GM19397 (cell line): ENCODE results near the gene UQCC3.
"Not testable (repeated sequence)": the region's sequence is repeated elsewhere in the genome, so short reads cannot be mapped to it uniquely, and the experiment has no call there.

Source experiments
- ATAC-seq: cut with Tn5 transposase; IDR thresholded peaks from one replicate; pipeline ENCODE4 v1.9.1; 2021; ENCODE audit warnings: mild to moderate bottlenecking, moderate library complexity; ENCODE audit not compliant: unreplicated experiment

UQCC3 gene, protein sequence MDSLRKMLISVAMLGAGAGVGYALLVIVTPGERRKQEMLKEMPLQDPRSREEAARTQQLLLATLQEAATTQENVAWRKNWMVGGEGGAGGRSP

GRCh38 chr11:62671608-62672389, at the start of gene UQCC3, which contains the start of gene LBHD1:
Gene UQCC3, plus strand, starts transcription at chr11:62671673. Its CDS starts 73 bp downstream, at chr11:62671746.
Gene LBHD1, minus strand, starts transcription at chr11:62672267. Its CDS starts 2,236 bp downstream, at chr11:62670031.
- ATAC-seq = no peak

DNA sequence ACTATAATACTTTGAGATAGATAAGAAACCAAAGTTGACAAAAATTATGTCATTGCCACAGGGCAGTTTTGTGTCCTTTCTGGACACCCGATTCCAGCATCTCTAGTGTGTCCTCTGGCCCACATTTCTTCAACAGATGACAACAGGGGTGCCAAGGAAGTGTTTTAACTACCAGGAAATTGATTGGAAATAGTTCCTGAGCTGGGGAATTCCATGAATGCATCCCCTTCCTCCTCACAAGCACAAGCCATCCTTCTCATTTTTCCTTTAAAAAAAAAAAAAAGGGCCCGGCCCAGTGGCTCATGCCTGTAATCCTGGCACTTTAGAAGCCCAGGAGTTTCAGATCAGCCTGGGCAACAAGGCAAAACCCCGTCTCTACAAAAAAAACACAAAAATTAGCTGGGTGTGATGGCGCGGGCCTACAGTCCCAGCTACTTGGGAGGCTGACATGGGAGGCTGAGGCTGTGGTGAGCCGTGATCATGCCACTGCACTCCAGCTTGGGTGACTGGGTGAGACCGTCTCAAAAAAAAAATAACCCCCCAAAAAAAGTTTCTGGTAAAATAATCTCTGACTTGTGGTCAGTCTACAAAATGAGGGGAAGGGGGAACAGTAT, 48.9 kb upstream of the UQCC3 start:
- no peak for ATAC-seq

GRCh38 chr11:62627713-62628112, 43.8 kb upstream of the UQCC3 start:
- no peak for ATAC-seq

- ATAC-seq = no peak
These were observed 39.0 kb upstream of the UQCC3 start for GRCh38 chr11:62632492-62632891.

DNA sequence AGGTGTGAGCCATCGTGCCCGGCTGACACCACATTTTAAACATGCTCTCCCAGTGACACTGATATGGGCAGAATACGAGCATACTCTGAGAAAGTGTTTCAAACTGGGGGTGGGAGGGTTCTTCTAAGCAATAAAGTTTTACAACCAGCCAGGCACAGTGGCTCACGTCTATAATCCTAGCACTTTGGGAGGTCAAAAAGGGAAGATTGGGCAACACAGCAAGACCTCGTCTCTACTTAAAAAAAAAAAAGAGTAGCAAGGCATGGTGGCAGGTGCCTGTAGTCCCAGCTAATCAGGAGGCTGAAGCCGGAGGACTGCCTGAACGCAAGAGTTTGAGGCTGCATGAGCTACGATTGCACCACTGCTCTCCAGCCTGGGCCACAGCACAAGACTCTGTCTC, 27.3 kb upstream of the UQCC3 start:
- no peak for ATAC-seq

GRCh38 chr11:62645671-62645945, 25.9 kb upstream of the UQCC3 start:
- no peak for ATAC-seq

- peak; percentile 88 for ATAC-seq
These were observed 25.3 kb upstream of the UQCC3 start, which contains the start of gene GANAB for GRCh38 chr11:62645946-62646824. Gene GANAB, minus strand, starts transcription at chr11:62646613. Its CDS starts 14 bp downstream, at chr11:62646599.

DNA sequence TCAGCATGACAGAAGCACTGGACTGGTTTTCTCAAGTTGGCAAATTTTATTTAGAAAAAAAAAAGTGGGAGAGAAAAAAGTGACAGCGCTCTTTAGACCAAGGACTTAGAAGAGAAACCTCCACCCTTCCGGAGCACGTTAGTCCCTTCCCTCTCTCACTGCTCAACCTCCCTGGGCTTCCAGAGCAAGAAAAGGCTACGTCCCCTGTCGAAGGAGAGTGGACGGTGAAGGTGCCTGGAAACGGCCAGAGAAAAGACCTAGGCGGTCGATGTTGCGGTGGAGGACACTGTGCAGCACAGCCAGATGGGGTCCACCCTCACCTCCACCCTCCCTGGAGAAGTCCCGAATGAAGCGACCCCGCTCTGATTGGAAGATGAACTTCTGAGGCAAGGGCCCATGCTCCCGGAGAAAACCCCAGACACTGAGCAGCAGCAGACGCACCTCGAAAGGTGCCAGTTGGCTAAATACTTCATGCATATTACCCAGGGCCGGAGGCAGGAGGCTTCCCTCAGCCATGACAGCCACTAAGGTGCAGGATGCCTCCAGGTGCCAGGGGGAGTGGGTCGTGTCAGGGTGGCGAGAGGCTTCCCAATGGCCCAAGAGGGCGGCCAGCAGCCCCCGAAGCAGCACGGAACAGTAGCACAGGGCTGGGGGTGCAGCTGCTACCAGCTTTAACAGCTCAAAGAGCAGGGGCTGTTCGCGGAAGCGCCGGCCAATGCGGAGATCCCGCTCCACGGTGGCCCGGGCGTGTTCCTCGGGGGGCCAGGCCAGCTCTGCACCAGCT, 24.5 kb upstream of the UQCC3 start:
- no peak for ATAC-seq

DNA sequence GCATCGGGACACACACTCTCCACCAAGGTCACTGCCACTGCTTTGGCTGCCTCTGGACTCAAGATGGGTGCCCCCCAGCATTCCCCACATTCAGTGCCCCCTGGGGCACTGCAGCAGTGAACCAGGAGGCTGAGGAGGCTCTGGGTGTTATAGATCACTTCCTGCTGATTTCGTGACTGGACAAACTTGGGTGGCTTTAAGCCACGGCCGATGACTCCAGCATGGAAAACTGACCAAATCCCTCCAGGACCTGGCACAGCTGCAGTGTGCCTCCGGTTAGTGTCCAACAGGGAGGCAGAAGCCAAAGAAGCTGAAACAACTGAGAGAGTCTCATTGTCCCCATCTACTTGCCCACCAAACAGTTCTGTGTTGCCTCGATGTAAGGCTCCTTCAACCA, 23.9 kb upstream of the UQCC3 start:
- ATAC-seq = no peak

DNA sequence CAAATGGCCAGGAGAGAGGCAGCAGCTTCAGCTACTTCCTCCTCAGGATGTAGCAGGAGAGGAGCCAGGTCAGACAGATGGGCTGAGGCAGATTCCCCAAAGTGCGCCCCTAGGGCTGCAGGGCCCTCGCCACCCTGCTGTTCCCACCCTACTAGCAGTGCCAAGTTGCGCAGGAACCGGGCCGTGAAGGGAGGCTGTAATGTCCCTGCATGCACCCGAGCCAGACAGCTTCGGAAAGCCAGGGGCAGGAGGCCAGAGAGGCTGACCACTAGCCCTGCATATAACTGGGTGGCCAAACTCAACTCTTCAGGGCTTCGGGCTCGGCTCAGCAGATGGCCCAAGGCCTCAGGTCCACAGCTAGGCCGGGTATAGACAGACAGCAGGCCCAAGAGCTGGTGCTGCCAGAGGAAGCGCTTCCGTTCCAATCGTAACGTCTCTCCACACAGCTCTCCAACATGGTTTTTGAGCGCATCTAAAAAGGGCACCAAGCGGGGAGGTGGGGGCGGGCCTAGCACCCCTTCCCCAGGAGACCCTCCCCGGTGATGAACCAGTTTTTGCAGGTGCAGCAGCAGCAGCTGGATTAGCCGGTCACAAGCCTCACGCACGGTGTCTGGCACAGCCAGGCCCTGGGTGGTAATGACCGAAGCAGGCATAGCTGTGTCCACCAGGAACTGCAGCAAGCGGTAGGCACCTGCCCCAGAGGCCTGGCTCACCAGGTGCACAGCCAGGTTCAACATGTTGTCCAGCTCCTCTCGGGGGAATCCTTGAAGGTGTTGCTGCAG, 23.1 kb upstream of the UQCC3 start:
- no peak for ATAC-seq

- ATAC-seq = no peak
These were observed 22.5 kb upstream of the UQCC3 start for GRCh38 chr11:62648967-62649364.

DNA sequence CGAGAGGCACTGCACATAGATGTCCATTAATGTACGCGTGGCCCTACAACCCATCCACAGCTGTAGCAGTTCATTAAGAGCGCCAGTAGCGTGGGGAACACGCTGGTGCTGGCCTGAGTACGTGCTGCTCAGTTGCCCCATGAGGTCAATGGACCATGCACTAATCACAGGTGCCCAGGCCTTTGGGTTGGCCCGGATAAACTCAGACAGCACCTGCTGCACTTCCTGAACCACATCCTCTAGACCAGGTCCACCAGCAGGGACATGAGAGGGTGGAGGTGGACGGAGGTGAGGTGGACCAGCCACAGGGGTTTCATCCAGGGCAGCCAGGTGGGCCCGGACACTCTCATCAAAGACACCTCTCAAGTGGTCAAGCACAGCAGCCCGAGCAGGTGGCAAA, 22.0 kb upstream of the UQCC3 start:
- no peak for ATAC-seq

- ATAC-seq = not testable (repeated sequence)
These were observed 21.2 kb upstream of the UQCC3 start for GRCh38 chr11:62650283-62650682.

- peak; percentile 5 for ATAC-seq
These were observed 19.1 kb upstream of the UQCC3 start for GRCh38 chr11:62652161-62653006.

GRCh38 chr11:62654297-62654696, 17.2 kb upstream of the UQCC3 start:
- ATAC-seq = no peak

DNA sequence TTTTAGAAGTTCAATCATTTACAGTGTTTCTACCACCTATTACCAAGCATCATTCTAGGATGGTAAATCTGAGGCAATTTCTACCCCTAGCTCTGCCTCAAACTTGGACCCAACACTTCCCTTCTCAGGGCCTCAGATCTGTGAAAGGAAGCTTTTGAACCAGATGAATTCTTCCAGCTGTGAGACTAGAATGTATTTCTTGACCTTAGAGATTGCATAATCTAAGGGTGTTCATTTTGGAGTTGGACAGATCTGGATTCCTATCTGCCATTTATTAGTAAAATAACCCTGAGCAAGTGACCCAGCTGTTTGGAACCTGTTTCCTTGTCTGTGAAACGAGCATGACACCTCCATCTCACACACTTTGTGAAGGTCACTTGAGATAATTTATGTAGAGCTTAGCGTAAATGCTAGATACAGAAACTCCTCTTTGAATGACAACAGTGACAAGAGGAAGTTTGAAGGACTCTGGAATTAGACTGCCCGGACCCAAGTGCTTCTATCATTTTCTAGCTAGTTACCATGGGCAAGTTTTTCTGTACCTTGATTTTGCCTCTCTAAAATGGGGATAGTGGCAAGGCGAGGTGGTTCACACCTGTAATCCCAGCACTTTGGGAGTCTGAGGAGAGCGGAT, 14.6 kb upstream of the UQCC3 start:
- ATAC-seq = no peak

DNA sequence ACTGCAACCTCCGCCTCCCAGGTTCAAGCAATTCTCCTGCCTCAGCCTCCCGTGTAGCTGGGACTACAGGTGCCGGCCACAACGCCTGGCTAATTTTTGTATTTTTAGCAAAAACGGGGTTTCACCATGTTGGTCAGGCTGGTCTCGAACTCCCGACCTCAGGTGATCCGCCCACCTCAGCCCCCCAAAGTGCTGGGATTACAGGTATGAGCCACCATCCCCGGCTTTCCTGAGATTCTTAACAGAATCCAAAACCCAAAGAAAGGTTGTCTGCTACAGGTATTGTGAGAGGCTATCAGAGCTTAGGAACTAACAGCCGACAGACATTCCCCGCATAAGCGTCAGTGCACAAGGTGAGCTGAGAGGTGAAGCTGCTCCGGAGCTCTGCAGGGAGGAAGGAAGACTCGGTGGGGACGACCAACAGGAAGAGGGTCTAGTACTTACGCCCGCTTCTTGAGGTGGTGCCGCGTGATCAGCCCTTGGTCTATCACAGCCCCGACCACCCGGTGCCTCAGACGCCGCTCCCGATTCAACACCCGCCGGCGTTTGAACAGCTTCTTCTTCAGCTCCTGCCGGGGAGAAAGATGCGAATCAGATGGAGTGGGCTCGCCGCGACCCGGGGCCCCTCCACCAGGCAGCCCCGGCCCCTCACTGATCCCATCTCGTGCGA, 6.9 kb upstream of the UQCC3 start:
- peak; percentile 16 for ATAC-seq

DNA sequence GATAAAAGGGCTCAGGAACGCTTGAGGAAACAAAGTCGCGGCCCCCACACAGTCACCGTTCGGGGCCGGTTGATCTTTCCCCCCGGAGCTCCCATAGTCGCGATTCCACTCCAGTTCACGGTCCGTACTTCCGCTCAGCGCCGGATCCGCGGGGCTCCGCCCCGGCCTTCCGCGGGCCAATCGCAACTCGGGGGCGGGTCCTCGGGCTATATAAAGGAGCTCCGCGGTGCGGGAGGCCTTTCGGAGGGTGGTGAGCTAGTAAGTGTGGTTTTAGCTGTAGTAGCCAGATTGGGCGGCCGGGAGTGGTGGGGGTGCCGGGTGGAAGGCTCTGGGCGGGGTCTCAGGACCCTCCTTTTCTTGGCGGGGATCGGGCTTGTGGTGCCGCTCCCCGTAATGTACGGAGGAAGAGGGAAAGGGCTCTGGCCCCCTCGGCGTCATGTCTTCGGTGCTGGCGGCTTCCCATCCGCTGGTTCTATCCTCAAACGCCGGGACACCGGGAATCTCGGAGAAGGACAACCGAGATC, 6.3 kb upstream of the UQCC3 start, which contains the start of the genes C11orf98 and CSKMT:
C11orf98 (minus strand) TSS at position 136 of the 524 bp plus-strand sequence; CDS start at position 95, 41 bp downstream.
CSKMT (plus strand) TSS at position 238 of the 524 bp plus-strand sequence. CDS start 568 bp downstream, outside the sequence.
- peak; percentile 86 for ATAC-seq
